ENCODE results near the gene ATP6V1G1.

Gene ATP6V1G1

DNA sequence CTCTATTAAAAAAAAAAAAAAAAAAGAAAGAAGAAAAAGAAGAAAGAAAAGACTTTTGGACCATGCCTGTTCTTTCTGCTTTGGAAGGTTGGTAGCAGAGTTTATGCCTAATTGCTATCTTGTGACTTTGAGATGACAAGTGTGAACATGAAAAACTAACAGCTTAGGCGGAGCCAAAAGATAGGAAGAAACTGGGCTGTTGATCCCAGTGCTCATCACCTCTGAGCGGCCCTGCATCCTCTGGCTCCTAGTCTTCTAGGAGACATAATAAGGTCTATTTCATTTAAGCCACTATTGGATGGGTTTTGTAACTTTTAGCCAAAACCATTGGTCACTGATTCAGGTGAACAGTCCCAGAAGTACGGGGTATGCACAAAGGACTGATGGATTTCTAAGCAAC lies 34.4 kb upstream of the ATP6V1G1 start:
- H3K36me3 ChIP-seq (replicated peaks in 1 of 2; ENCODE audit: control insufficient read depth in 2 of 2, insufficient read depth in 2 of 2, low read length in 2 of 2), result no peaks in the 10 kb centered on the region
- no peak overlapping the region for H2BK120ac ChIP-seq (ENCODE audit: low read depth, low read length)
- no peak overlapping the region for H3K14ac ChIP-seq (ENCODE audit: low read length)
- no peak for DNase-seq (ENCODE audit: low spot score)
- H3K4ac ChIP-seq (ENCODE audit: low read length), result no peak overlapping the region
- H3K4me2 ChIP-seq (ENCODE audit: insufficient read depth, low read length, poor library complexity, severe bottlenecking), result no peak overlapping the region
- H4K91ac ChIP-seq (ENCODE audit: low read depth, low read length, poor library complexity), result no peak overlapping the region
- no peak overlapping the region for H3K9ac ChIP-seq (ENCODE audit: low read depth, low read length, poor library complexity)
- H3K9me3 ChIP-seq (replicated peaks in 1 of 2; ENCODE audit: control insufficient read depth in 2 of 2, insufficient read depth in 1 of 2, low read depth in 1 of 2, low read length in 2 of 2), result peaks cover 0 to 3% of the 10 kb centered on the region in 2 donors
- H3K27ac ChIP-seq (replicated peaks; ENCODE audit: low read length), result no peak overlapping the region
- no peak overlapping the region for H3K23ac ChIP-seq (ENCODE audit: low read depth, low read length, poor library complexity)
- H3K27me3 ChIP-seq (ENCODE audit: control insufficient read depth in 3 of 3, insufficient read depth in 3 of 3, low read depth in 1 of 3, low read length in 3 of 3), result peaks cover 0 to 13% (median 0%) of the 10 kb centered on the region in 3 experiments
- no peak overlapping the region for H2BK5ac ChIP-seq (ENCODE audit: low read length)
- H3K18ac ChIP-seq (ENCODE audit: low read length), result no peak overlapping the region
- no CpG with 5 or more reads among the region's 3 CpGs for WGBS, 2 donors (ENCODE audit: extremely low coverage in 2 of 2, insufficient read length in 2 of 2, insufficient replicate concordance in 1 of 2)
- H2BK12ac ChIP-seq (ENCODE audit: low read length), result no peak overlapping the region
- no peak overlapping the region for H4K8ac ChIP-seq (ENCODE audit: low read depth, low read length)
- no peaks in the 10 kb centered on the region for H3K79me1 ChIP-seq (ENCODE audit: low read depth, low read length)
- peaks cover 1 to 11% of the 10 kb centered on the region in 2 donors for H3K4me1 ChIP-seq (ENCODE audit: control insufficient read depth in 2 of 2, insufficient read depth in 1 of 2, low read depth in 1 of 2, low read length in 2 of 2)
- no peak overlapping the region for H2BK15ac ChIP-seq (ENCODE audit: low read length)
- H2AK5ac ChIP-seq (ENCODE audit: low read depth, low read length), result no peak overlapping the region
- H3K4me3 ChIP-seq (ENCODE audit: low read length in 2 of 2), result no peak overlapping the region
- H2AFZ ChIP-seq (ENCODE audit: low read length), result no peak overlapping the region

GRCh38 chr9:114555696-114556095 lies 31.9 kb upstream of the ATP6V1G1 start:
- Histone ChIP-seq H2BK5ac (ENCODE audit: low read length) (no peak overlapping the region), H3K4ac (ENCODE audit: low read length) (no peak overlapping the region), H3K4me2 (ENCODE audit: insufficient read depth, low read length, poor library complexity, severe bottlenecking) (no peak overlapping the region), H3K4me3 (ENCODE audit: low read length in 2 of 2) (no peak overlapping the region), H3K79me1 (ENCODE audit: low read depth, low read length) (no peaks in the 10 kb centered on the region), H4K91ac (ENCODE audit: low read depth, low read length, poor library complexity) (no peak overlapping the region), H2BK12ac (ENCODE audit: low read length) (no peak overlapping the region), H2BK120ac (ENCODE audit: low read depth, low read length) (no peak overlapping the region), H2BK15ac (ENCODE audit: low read length) (no peak overlapping the region), H2AFZ (ENCODE audit: low read length) (no peak overlapping the region), H3K27ac (replicated peaks; ENCODE audit: low read length) (no peak overlapping the region), H2AK5ac (ENCODE audit: low read depth, low read length) (no peak overlapping the region), H3K18ac (ENCODE audit: low read length) (no peak overlapping the region), H4K8ac (ENCODE audit: low read depth, low read length) (no peak overlapping the region), H3K14ac (ENCODE audit: low read length) (no peak overlapping the region), H3K27me3 (ENCODE audit: control insufficient read depth in 3 of 3, insufficient read depth in 3 of 3, low read depth in 1 of 3, low read length in 3 of 3) (no peaks in the 10 kb centered on the region), H3K36me3 (replicated peaks in 1 of 2; ENCODE audit: control insufficient read depth in 2 of 2, insufficient read depth in 2 of 2, low read length in 2 of 2) (no peaks in the 10 kb centered on the region), H3K23ac (ENCODE audit: low read depth, low read length, poor library complexity) (no peak overlapping the region), H3K9ac (ENCODE audit: low read depth, low read length, poor library complexity) (no peak overlapping the region), H3K9me3 (replicated peaks in 1 of 2; ENCODE audit: control insufficient read depth in 2 of 2, insufficient read depth in 1 of 2, low read depth in 1 of 2, low read length in 2 of 2) (peaks cover 0 to 3% of the 10 kb centered on the region in 2 donors), H3K4me1 (ENCODE audit: control insufficient read depth in 2 of 2, insufficient read depth in 1 of 2, low read depth in 1 of 2, low read length in 2 of 2) (peaks cover 1 to 6% of the 10 kb centered on the region in 2 donors)
- DNase-seq (ENCODE audit: low spot score), result no peak
- no CpG with 5 or more reads among the region's 1 CpG for WGBS, 2 donors (ENCODE audit: extremely low coverage in 2 of 2, insufficient read length in 2 of 2, insufficient replicate concordance in 1 of 2)

DNA sequence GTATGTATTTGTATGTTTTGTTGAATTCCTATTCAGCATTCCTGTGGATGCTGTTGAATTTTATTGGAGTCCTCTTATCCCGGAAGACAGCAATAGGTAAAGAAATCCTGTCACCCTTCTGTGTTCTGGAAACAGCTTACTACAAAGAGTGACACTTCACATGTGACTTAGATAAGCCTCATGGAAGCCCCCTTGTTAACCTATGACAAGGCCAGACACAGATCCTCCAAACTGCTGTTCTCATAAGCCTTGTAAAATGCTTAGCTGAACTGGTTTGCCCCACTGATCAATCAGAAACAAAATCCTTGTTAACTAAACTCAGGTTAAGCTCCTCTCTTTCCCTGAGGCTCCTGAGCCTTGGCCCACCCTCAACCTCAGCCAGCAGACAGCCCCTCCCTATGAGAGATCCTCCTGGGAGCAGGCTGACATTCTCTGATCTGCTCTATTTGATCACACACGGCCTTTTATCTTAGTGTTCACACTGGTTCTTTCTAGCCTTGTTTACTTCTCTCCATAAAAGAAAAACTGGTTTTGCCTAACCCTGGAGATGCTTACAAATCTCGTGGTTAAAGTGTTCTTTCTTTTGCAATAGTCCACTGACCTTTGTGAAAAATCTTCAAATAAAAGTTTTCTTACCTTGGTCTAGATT lies 29.4 kb upstream of the ATP6V1G1 start:
- Histone ChIP-seq H3K4me1 (ENCODE audit: control insufficient read depth in 2 of 2, insufficient read depth in 1 of 2, low read depth in 1 of 2, low read length in 2 of 2) (no peaks in the 10 kb centered on the region), H3K4ac (ENCODE audit: low read length) (no peak overlapping the region), H3K4me2 (ENCODE audit: insufficient read depth, low read length, poor library complexity, severe bottlenecking) (no peak overlapping the region), H2AFZ (ENCODE audit: low read length) (peak overlapping the region; percentile 60), H3K27ac (replicated peaks; ENCODE audit: low read length) (no peak overlapping the region), H3K9ac (ENCODE audit: low read depth, low read length, poor library complexity) (no peak overlapping the region), H3K27me3 (ENCODE audit: control insufficient read depth in 3 of 3, insufficient read depth in 3 of 3, low read depth in 1 of 3, low read length in 3 of 3) (no peaks in the 10 kb centered on the region), H3K14ac (ENCODE audit: low read length) (no peak overlapping the region), H3K36me3 (replicated peaks in 1 of 2; ENCODE audit: control insufficient read depth in 2 of 2, insufficient read depth in 2 of 2, low read length in 2 of 2) (no peaks in the 10 kb centered on the region), H3K23ac (ENCODE audit: low read depth, low read length, poor library complexity) (no peak overlapping the region), H2BK15ac (ENCODE audit: low read length) (no peak overlapping the region), H2BK5ac (ENCODE audit: low read length) (no peak overlapping the region), H2BK120ac (ENCODE audit: low read depth, low read length) (no peak overlapping the region), H3K9me3 (replicated peaks in 1 of 2; ENCODE audit: control insufficient read depth in 2 of 2, insufficient read depth in 1 of 2, low read depth in 1 of 2, low read length in 2 of 2) (peaks cover 0 to 3% of the 10 kb centered on the region in 2 donors), H2BK12ac (ENCODE audit: low read length) (no peak overlapping the region), H2AK5ac (ENCODE audit: low read depth, low read length) (no peak overlapping the region), H4K91ac (ENCODE audit: low read depth, low read length, poor library complexity) (no peak overlapping the region), H4K8ac (ENCODE audit: low read depth, low read length) (no peak overlapping the region), H3K4me3 (ENCODE audit: low read length in 2 of 2) (no peak overlapping the region), H3K79me1 (ENCODE audit: low read depth, low read length) (no peaks in the 10 kb centered on the region), H3K18ac (ENCODE audit: low read length) (no peak overlapping the region)
- no CpG with 5 or more reads among the region's 3 CpGs for WGBS, 2 donors (ENCODE audit: extremely low coverage in 2 of 2, insufficient read length in 2 of 2, insufficient replicate concordance in 1 of 2)
- DNase-seq (ENCODE audit: low spot score), result no peak

DNA sequence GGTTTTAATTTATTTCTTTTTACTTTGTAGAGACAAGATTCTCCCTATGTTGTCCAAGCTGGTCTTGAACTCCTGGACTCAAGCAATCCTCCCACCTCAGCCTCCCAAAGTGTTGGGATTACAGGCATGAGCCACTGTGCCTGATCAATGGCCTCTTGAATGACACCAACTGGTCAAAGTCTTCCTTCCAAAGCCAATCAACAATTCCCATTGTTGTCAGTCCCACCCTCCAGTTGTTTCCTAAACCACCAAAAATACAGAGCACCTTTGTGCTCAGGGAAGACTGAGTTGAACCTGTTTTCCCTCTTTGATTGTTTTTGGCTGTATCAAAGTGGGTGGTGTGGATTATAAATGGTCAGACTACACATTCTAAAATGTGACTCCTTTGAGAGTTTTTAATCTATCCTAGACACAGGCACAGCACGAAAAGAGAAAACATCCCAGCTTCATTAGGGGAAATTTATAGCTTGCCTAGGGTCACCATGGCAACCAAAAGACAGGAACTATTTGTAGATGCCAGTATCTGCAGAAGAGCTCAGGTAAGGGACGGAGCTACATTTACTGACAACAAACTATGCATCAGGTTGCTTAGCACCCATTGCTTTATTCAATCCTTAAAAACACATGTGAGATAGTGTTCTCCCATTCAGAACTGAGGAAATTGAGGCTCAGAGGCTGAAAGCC lies 27.6 kb upstream of the ATP6V1G1 start:
- H3K27me3 ChIP-seq (ENCODE audit: control insufficient read depth in 3 of 3, insufficient read depth in 3 of 3, low read depth in 1 of 3, low read length in 3 of 3), result peaks cover 0 to 5% (median 0%) of the 10 kb centered on the region in 3 experiments
- H2BK120ac ChIP-seq (ENCODE audit: low read depth, low read length), result no peak overlapping the region
- no peaks in the 10 kb centered on the region for H3K79me1 ChIP-seq (ENCODE audit: low read depth, low read length)
- no peaks in the 10 kb centered on the region for H3K4me1 ChIP-seq (ENCODE audit: control insufficient read depth in 2 of 2, insufficient read depth in 1 of 2, low read depth in 1 of 2, low read length in 2 of 2)
- no peak overlapping the region for H3K18ac ChIP-seq (ENCODE audit: low read length)
- H4K8ac ChIP-seq (ENCODE audit: low read depth, low read length), result no peak overlapping the region
- no peak overlapping the region for H3K14ac ChIP-seq (ENCODE audit: low read length)
- H4K91ac ChIP-seq (ENCODE audit: low read depth, low read length, poor library complexity), result no peak overlapping the region
- H3K4ac ChIP-seq (ENCODE audit: low read length), result no peak overlapping the region
- no peak overlapping the region for H2BK5ac ChIP-seq (ENCODE audit: low read length)
- H2AFZ ChIP-seq (ENCODE audit: low read length), result no peak overlapping the region
- H2BK12ac ChIP-seq (ENCODE audit: low read length), result no peak overlapping the region
- WGBS, 2 donors (ENCODE audit: extremely low coverage in 2 of 2, insufficient read length in 2 of 2, insufficient replicate concordance in 1 of 2), result no CpG with 5 or more reads among the region's 2 CpGs
- H3K9ac ChIP-seq (ENCODE audit: low read depth, low read length, poor library complexity), result no peak overlapping the region
- no peak overlapping the region for H3K27ac ChIP-seq (replicated peaks; ENCODE audit: low read length)
- H3K4me3 ChIP-seq (ENCODE audit: low read length in 2 of 2), result no peak overlapping the region
- H3K36me3 ChIP-seq (replicated peaks in 1 of 2; ENCODE audit: control insufficient read depth in 2 of 2, insufficient read depth in 2 of 2, low read length in 2 of 2), result no peaks in the 10 kb centered on the region
- no peak overlapping the region for H2AK5ac ChIP-seq (ENCODE audit: low read depth, low read length)
- no peak overlapping the region for H2BK15ac ChIP-seq (ENCODE audit: low read length)
- no peak overlapping the region for H3K4me2 ChIP-seq (ENCODE audit: insufficient read depth, low read length, poor library complexity, severe bottlenecking)
- DNase-seq (ENCODE audit: low spot score), result no peak
- peaks cover 0 to 3% of the 10 kb centered on the region in 2 donors for H3K9me3 ChIP-seq (replicated peaks in 1 of 2; ENCODE audit: control insufficient read depth in 2 of 2, insufficient read depth in 1 of 2, low read depth in 1 of 2, low read length in 2 of 2)
- no peak overlapping the region for H3K23ac ChIP-seq (ENCODE audit: low read depth, low read length, poor library complexity)
